Aorta (tissue), 5 donors: Measurements from ENCODE around the gene ACTL6B. TPM values are rescaled to one million over a fixed set of nuclear protein-coding genes. Genes with fewer than 3 reads are reported as not detected.

Experiments
- ATAC-seq: fragments of 200-7000 bp; cut with Tn5 transposase; one replicate; pipeline ENCODE4 v1.9.1; 2022; ENCODE audit warnings: moderate library complexity; ENCODE audit not compliant: low FRiP score
- DNase-seq, 2 donors: peaks; one replicate each; pipeline ENCODE4 v3.0.0-alpha.2; 2020
- H3K27ac ChIP-seq, 2 donors: one replicate each; pipeline ENCODE4 v1.5.1; 2013; ENCODE audit warnings: low read length in 2 of 2, mild to moderate bottlenecking in 2 of 2, moderate library complexity in 2 of 2, control low read depth in 1 of 2, inconsistent platforms in 1 of 2, low read depth in 1 of 2
- H3K27me3 ChIP-seq, 2 donors: one replicate each; pipeline ENCODE4 v1.6.1; 2013; ENCODE audit warnings: control low read depth in 1 of 2, low read length in 1 of 2, mild to moderate bottlenecking in 1 of 2, moderate library complexity in 1 of 2; ENCODE audit not compliant: insufficient read depth in 2 of 2, control insufficient read depth in 1 of 2
- H3K36me3 ChIP-seq, 2 donors: one replicate each; pipeline ENCODE4 v1.6.1; 2013; ENCODE audit warnings: control low read depth in 1 of 2, low read length in 1 of 2, mild to moderate bottlenecking in 1 of 2; ENCODE audit not compliant: insufficient read depth in 2 of 2, control insufficient read depth in 1 of 2
- H3K4me1 ChIP-seq, 2 donors: one replicate each; pipeline ENCODE4 v1.6.1; 2013; ENCODE audit warnings: low read length in 2 of 2, control low read depth in 1 of 2, mild to moderate bottlenecking in 1 of 2, moderate library complexity in 1 of 2; ENCODE audit not compliant: insufficient read depth in 2 of 2, control insufficient read depth in 1 of 2
- H3K4me3 ChIP-seq, 2 donors: one replicate each; pipeline ENCODE4 v1.5.1; 2013; ENCODE audit warnings: low read length in 2 of 2, control low read depth in 1 of 2, mild to moderate bottlenecking in 1 of 2
- H3K9me3 ChIP-seq: one replicate; pipeline ENCODE4 v1.6.1; 2013; ENCODE audit warnings: mild to moderate bottlenecking, low read length; ENCODE audit not compliant: control insufficient read depth
- WGBS, 2 donors: extraction: QIAGEN DNeasy Blood & Tissue Kit; methylation state at CpG; one replicate each; pipeline ENCODE4 v1.1.7; 2013; 5-methylcytosine and 5-hydroxymethylcytosine counted together
- intact Hi-C, 2 donors: fragments of 100-400 bp; cut with DNase I; formaldehyde crosslinking; loops; one replicate each; pipeline versions ENCODE4 v1.14.2 to v1.15.0; 2022
- polyA plus RNA-seq, 2 donors: library from polyadenylated mRNA; stranded (reverse); fragments of 200-250 nt; gene quantifications; one replicate each; pipeline ENCODE4 v1.2.3, GENCODE V29; 2013
- total RNA-seq, 2 donors: library from RNA; stranded (reverse); fragmentation: NEBNext Ultra II Directional; extraction: Animal tissue kit (Norgen Biotek cat#: 25700); gene quantifications; one replicate each; pipeline ENCODE4 v1.2.1, GENCODE V29; 2021
- donor health status: healthy with polysubstance abuse.
- donor health status: Bipolar disorder and iron deficiency.
- donor health status: DM: no; HTN: no; CAD: no.
- donor health status: DM: no; HTN: no; CAD: no.
- donor health status: DM: yes; HTN: yes; CAD: no.

Gene ACTL6B
- total and polyA plus RNA-seq, 4 donors = not detected

DNA sequence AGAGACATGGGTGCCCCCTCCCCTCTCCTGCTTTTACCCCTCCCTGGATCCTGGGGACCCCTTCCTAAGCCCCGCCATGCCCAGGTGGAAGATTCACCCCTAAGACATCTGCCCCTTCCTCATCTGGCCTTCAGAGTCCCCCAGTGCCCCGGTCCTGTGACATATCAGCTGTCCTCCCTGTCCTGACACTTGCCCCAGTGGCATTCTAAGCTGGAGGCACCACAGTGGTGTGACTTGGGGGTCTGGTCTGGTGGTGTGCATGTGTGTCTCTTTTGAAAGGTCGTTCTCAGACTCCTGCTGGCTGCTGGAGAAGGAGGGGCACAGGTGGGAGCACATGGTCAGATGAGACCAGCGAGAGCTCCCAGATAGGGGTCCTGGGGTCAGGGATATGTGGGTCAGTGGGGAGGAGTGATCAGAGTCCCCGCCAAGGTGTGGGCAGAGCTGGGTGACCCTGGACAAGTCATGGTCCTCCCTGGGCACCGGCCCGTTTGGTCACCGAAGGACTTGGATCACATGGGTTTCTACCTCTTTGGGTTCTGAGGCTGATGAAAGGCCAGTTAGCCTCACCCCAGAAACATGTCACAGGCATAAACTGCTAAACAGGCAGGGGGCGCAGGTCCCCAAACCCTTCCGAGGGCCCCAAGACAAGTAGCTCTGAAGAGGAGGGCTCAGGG, 14.3 kb downstream of the ACTL6B start:
- DNase-seq (no peak), ATAC-seq (no peak)
- H3K36me3 ChIP-seq = no peaks in the 10 kb centered on the region
- no peak overlapping the region for H3K27ac ChIP-seq
- intact Hi-C loops = no loop called here
- H3K4me3 ChIP-seq = no peak overlapping the region
- 77 to 78% methylated on average over 10 of the region's 10 CpGs for WGBS, 2 donors
- H3K4me1 ChIP-seq = no peaks in the 10 kb centered on the region
- no peaks in the 10 kb centered on the region for H3K27me3 ChIP-seq
- H3K9me3 ChIP-seq = no peaks in the 10 kb centered on the region

- Histone ChIP-seq H3K4me1 (no peaks in the 10 kb centered on the region), H3K27me3 (no peaks in the 10 kb centered on the region), H3K4me3 (no peak within 1 kb of the TSS), H3K36me3 (no peaks in the 10 kb centered on the region), H3K27ac (no peak within 1 kb of the TSS), H3K9me3 (no peaks in the 10 kb centered on the region)
- intact Hi-C loops = no loop called here
- ATAC-seq = no peak
- 45 to 47% methylated on average over 9 to 10 of the region's 10 CpGs for WGBS, 2 donors
- no peak for DNase-seq
Observed at GRCh38 chr7:100641463-100641859, 14.8 kb downstream of the ACTL6B start, which contains the start of gene TFR2. TSS of gene TFR2 (minus strand) at chr7:100641552. CDS start at chr7:100641509, 43 bp downstream.

- peak; percentile 42 for ATAC-seq
- no peaks in the 10 kb centered on the region for H3K27me3 ChIP-seq
- DNase-seq = no peak
- 62 to 68% methylated on average over 21 to 24 of the region's 24 CpGs for WGBS, 2 donors
- no peaks in the 10 kb centered on the region for H3K4me1 ChIP-seq
- intact Hi-C loops = no loop called here
- H3K9me3 ChIP-seq = no peaks in the 10 kb centered on the region
- H3K27ac ChIP-seq = no peak overlapping the region
- no peaks in the 10 kb centered on the region for H3K36me3 ChIP-seq
- H3K4me3 ChIP-seq = no peak overlapping the region
Observed at GRCh38 chr7:100640517-100641440, 15.5 kb downstream of the ACTL6B start.

DNA sequence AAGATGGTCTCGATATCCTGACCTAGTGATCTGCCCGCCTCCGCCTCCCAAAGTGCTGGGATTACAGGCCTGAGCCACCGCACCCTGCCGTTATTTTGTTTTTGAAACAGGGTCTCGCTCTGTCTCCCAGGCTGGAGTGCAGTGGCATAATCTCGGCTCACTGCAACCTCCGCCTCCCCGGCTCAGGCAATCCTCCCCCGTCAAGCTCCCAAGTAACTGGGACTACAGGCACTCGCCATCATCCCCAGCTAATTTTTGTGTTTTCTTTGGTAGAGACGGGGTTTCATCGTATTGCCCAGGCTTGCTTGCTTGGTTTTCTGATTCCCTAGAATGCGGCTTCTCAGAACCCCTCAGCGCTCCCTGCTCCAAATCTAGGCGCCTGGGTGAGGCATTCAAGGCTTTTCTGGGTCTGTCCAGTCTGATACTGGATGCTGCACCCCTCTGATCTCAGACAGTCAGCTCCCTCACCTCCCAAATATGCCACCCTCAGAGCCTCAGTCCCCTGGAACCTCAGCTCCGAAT, 16.2 kb downstream of the ACTL6B start:
- ATAC-seq (no peak), DNase-seq (no peak)
- intact Hi-C loops = no loop called here
- 67 to 74% methylated on average over 17 of the region's 17 CpGs for WGBS, 2 donors
- Histone ChIP-seq H3K36me3 (no peaks in the 10 kb centered on the region), H3K27me3 (no peaks in the 10 kb centered on the region), H3K9me3 (no peaks in the 10 kb centered on the region), H3K4me3 (no peak overlapping the region), H3K27ac (no peak overlapping the region), H3K4me1 (no peaks in the 10 kb centered on the region)

DNA sequence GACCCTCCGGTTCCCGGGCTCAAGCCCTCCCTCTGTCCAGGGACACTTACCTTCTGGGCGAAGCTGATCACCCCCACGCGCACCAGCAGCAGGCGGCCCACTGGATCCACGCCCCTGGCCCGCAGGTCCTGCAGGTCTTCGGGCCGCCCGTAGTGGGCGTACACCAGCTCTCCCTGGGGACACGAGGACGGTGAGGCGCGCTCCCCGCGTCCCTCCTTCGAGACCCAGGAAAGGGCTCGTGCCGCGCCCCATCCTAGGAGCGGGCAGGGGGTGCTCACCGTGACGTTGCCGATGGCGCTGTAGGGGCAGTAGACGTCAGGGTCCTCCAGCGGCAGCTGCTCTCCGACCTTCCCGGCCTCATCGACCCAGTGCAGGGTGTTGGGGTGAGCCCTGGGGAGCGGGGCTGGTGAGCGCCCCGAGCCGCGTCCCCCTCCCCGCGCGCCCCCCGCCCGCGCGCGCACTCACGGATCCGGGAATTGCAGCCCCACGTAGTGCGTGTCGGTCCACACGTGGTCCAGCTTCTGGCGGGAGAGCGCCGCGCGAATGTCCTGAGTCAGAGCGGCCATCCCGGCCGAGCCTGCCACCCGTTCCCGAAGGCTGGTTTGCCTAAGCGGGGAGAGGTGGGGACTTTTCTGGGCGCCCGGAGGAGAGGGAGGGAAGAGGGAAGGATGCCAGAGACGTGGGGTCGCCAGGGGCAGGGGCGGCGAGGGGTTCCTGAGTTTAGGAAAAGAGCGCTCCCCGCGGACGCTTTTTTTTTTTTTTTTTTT, 23.1 kb downstream of the ACTL6B start:
- intact Hi-C loops = no loop called here
- Histone ChIP-seq H3K9me3 (no peaks in the 10 kb centered on the region), H3K36me3 (no peaks in the 10 kb centered on the region), H3K27me3 (no peaks in the 10 kb centered on the region), H3K27ac (no peak overlapping the region), H3K4me1 (no peaks in the 10 kb centered on the region), H3K4me3 (peak overlapping the region; percentile 3 to 24)
- ATAC-seq (peak; percentile 63), DNase-seq (peak in 1 of 2 donors; percentile 84)
- 1 to 2% methylated on average over 70 to 72 of the region's 72 CpGs for WGBS, 2 donors

- Histone ChIP-seq H3K4me3 (no peak overlapping the region), H3K9me3 (no peaks in the 10 kb centered on the region), H3K27me3 (no peaks in the 10 kb centered on the region), H3K4me1 (no peaks in the 10 kb centered on the region), H3K36me3 (no peaks in the 10 kb centered on the region), H3K27ac (no peak overlapping the region)
- DNase-seq (no peak), ATAC-seq (no peak)
- 85 to 92% methylated on average over 4 of the region's 4 CpGs for WGBS, 2 donors
- intact Hi-C loops = no loop called here
Observed at GRCh38 chr7:100630066-100630465, 26.2 kb downstream of the ACTL6B start.

DNA sequence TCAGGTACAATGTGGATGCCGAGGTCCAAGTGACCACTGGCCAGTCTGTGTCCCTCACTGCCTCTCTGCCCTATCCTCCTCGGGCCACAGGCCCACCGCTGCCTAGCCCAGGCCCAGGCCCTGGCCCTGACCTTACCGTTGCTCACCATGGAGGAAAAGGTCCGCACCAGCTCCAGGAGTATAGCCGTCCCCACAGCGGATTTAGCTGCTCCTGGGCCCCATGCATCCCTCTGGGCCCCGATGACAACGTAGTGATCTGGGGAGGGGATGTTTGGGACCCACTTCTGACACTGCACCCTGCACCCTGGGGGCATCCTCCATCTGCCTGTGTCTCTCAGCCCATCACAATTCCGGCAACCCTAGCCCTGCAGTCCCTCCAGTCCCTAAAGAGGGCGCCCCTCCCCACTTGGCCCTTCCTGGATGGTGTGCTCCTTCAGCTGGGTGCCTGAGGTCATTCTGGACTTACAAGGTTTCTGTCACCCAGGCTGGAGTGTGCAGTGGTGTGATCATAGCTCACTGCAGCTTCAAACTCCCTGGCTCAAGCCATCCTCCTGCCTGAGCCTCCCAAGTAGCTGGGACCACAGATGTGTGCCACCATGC, 27.0 kb downstream of the ACTL6B start:
- H3K36me3 ChIP-seq = no peaks in the 10 kb centered on the region
- ATAC-seq = no peak

DNA sequence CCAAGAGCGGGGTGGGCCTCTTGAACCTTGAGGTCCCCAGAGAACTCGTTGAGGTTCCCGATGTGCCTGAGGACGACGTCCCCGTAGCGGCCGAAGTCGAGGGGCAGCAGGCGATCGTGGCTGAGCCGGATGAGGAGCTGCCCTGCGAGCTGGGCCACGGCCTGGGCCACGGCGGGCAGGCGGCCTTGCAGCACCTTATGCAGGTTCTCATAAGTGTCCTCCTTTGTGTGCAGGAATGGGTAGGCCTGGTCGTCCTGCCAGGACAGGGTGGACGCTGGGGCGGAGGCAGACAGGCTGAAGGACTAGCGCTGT, 29.1 kb downstream of the ACTL6B start:
- Histone ChIP-seq H3K27ac (no peak overlapping the region), H3K36me3 (no peaks in the 10 kb centered on the region), H3K4me1 (no peaks in the 10 kb centered on the region), H3K27me3 (no peaks in the 10 kb centered on the region), H3K9me3 (no peaks in the 10 kb centered on the region), H3K4me3 (no peak overlapping the region)
- DNase-seq (no peak), ATAC-seq (peak; percentile 17)
- 80 to 84% methylated on average over 21 of the region's 21 CpGs for WGBS, 2 donors
- intact Hi-C loops = no loop called here

More for the DNA sequence above, 27.0 kb downstream of the ACTL6B start:
- Histone ChIP-seq H3K27me3 (no peaks in the 10 kb centered on the region), H3K4me1 (no peaks in the 10 kb centered on the region), H3K27ac (no peak overlapping the region), H3K9me3 (no peaks in the 10 kb centered on the region), H3K4me3 (no peak overlapping the region)
- no peak for DNase-seq
- intact Hi-C loops = no loop called here
- 78 to 85% methylated on average over 11 of the region's 11 CpGs for WGBS, 2 donors
